ENCODE data around the gene HAUS2.

DNA sequence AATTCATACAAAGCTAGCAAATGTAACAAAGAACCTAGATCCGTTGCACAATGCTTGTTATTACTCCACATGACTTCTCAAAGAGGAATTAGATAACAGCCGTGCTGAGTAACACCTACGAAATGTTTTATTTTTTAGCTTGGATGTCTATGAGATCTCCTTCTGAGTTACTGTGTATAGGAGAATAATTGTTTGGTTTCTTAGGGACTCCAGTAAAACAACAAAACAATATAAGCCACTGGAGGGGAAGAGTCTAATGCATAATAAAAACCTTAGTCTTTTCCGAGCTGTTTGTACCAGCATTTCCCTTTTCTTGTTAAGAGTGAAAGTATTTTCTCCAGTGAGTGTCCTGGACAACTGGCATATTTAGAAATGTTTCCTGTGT is 37.6 kb upstream of the HAUS2 start:
- TF ChIP-seq RFX5 (IDR thresholded peaks at IDR 0.05; ENCODE audit: low read depth, low read length) (no peak), MXI1 (IDR thresholded peaks at IDR 0.05; ENCODE audit: borderline replicate concordance, low read depth, low read length) (no peak), MAFK (IDR thresholded peaks at IDR 0.05; ENCODE audit: low read depth, low read length) (no peak)
- TF ChIP-seq, protein P1, sequence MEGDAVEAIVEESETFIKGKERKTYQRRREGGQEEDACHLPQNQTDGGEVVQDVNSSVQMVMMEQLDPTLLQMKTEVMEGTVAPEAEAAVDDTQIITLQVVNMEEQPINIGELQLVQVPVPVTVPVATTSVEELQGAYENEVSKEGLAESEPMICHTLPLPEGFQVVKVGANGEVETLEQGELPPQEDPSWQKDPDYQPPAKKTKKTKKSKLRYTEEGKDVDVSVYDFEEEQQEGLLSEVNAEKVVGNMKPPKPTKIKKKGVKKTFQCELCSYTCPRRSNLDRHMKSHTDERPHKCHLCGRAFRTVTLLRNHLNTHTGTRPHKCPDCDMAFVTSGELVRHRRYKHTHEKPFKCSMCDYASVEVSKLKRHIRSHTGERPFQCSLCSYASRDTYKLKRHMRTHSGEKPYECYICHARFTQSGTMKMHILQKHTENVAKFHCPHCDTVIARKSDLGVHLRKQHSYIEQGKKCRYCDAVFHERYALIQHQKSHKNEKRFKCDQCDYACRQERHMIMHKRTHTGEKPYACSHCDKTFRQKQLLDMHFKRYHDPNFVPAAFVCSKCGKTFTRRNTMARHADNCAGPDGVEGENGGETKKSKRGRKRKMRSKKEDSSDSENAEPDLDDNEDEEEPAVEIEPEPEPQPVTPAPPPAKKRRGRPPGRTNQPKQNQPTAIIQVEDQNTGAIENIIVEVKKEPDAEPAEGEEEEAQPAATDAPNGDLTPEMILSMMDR (conservative IDR thresholded peaks at IDR 0.05; ENCODE audit: low read depth, low read length), result no peak

Measured in IMR-90 (cell line).